Measurements from ENCODE around the gene CALML3.
A peak's percentile ranks its signal among the peaks of the same experiment; 100 is the strongest.
"Not testable (repeated sequence)": the region's sequence is repeated elsewhere in the genome, so short reads cannot be mapped to it uniquely, and the experiment has no call there.

CALML3 gene

GRCh38 chr10:5553400-5554170 lies 28.8 kb downstream of the CALML3 start:
- DNase-seq (ENCODE audit: low read depth): no peak

GRCh38 chr10:5555021-5555510 lies 30.3 kb downstream of the CALML3 start:
- DNase-seq (ENCODE audit: low read depth): no peak

- DNase-seq (ENCODE audit: low read depth): no peak
These were observed 31.1 kb downstream of the CALML3 start for GRCh38 chr10:5555881-5556280.

GRCh38 chr10:5556576-5556975 lies 31.8 kb downstream of the CALML3 start:
- no peak for DNase-seq (ENCODE audit: low read depth)

GRCh38 chr10:5557040-5557721 lies 32.4 kb downstream of the CALML3 start:
- no peak for DNase-seq (ENCODE audit: low read depth)

- no peak for DNase-seq (ENCODE audit: low read depth)
These were observed 33.3 kb downstream of the CALML3 start for GRCh38 chr10:5557799-5558771.

GRCh38 chr10:5559022-5559421 lies 34.3 kb downstream of the CALML3 start:
- not testable (repeated sequence) for DNase-seq (ENCODE audit: low read depth)

GRCh38 chr10:5559642-5560141 lies 34.9 kb downstream of the CALML3 start:
- no peak for DNase-seq (ENCODE audit: low read depth)

GRCh38 chr10:5560142-5560816 lies 35.5 kb downstream of the CALML3 start:
- no peak for DNase-seq (ENCODE audit: low read depth)

- no peak for DNase-seq (ENCODE audit: low read depth)
These were observed 36.3 kb downstream of the CALML3 start for GRCh38 chr10:5560817-5561703.

- no peak for DNase-seq (ENCODE audit: low read depth)
These were observed 37.2 kb downstream of the CALML3 start for GRCh38 chr10:5561704-5562645.

GRCh38 chr10:5563321-5563961 lies 38.7 kb downstream of the CALML3 start:
- no peak for DNase-seq (ENCODE audit: low read depth)

GRCh38 chr10:5563991-5564536 lies 39.3 kb downstream of the CALML3 start:
- peak; percentile 34 for DNase-seq (ENCODE audit: low read depth)

GRCh38 chr10:5564537-5565204 lies 39.9 kb downstream of the CALML3 start:
- DNase-seq (ENCODE audit: low read depth): no peak

GRCh38 chr10:5565205-5565545 lies 40.4 kb downstream of the CALML3 start:
- no peak for DNase-seq (ENCODE audit: low read depth)

- peak; percentile 49 for DNase-seq (ENCODE audit: low read depth)
These were observed 41.2 kb downstream of the CALML3 start for GRCh38 chr10:5565671-5566581.

- no peak for DNase-seq (ENCODE audit: low read depth)
These were observed 41.9 kb downstream of the CALML3 start for GRCh38 chr10:5566614-5567013.

Data from stromal cell of bone marrow (primary cell).